ENCODE measurements around the gene TOLLIP. TPM values are rescaled to one million over a fixed set of nuclear protein-coding genes. Genes with fewer than 3 reads are reported as not detected.
A peak's percentile ranks its signal among the peaks of the same experiment; 100 is the strongest.

TOLLIP gene
- total RNA-seq, 1 experiment from 2014 or later: 53.4 TPM

GRCh38 chr11:1304380-1304779, 5.1 kb downstream of the TOLLIP start:
- Mint-ChIP-seq H3K4me3 (ENCODE audit: low read depth, unreplicated experiment) (peak overlapping the region; percentile 56), H3K9me3 (ENCODE audit: low read depth, unreplicated experiment) (no peaks in the 10 kb centered on the region), H3K27me3 (ENCODE audit: unreplicated experiment) (no peaks in the 10 kb centered on the region), H3K4me1 (ENCODE audit: low read depth, unreplicated experiment) (peaks cover 33% of the 10 kb centered on the region), H3K36me3 (ENCODE audit: insufficient read depth, unreplicated experiment) (peaks cover 40% of the 10 kb centered on the region), H3K27ac (ENCODE audit: unreplicated experiment) (peak overlapping the region; percentile 47)
- BruUV-seq (replicated peaks): no TSS peak
- CTCF ChIA-PET: no interaction called here
- TF ChIP-seq, protein P1, sequence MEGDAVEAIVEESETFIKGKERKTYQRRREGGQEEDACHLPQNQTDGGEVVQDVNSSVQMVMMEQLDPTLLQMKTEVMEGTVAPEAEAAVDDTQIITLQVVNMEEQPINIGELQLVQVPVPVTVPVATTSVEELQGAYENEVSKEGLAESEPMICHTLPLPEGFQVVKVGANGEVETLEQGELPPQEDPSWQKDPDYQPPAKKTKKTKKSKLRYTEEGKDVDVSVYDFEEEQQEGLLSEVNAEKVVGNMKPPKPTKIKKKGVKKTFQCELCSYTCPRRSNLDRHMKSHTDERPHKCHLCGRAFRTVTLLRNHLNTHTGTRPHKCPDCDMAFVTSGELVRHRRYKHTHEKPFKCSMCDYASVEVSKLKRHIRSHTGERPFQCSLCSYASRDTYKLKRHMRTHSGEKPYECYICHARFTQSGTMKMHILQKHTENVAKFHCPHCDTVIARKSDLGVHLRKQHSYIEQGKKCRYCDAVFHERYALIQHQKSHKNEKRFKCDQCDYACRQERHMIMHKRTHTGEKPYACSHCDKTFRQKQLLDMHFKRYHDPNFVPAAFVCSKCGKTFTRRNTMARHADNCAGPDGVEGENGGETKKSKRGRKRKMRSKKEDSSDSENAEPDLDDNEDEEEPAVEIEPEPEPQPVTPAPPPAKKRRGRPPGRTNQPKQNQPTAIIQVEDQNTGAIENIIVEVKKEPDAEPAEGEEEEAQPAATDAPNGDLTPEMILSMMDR (IDR thresholded peaks at IDR 0.05; ENCODE audit: unreplicated experiment): no peak
- intact Hi-C loops (cut with micrococcal nuclease; ENCODE audit: unreplicated experiment): loop anchor here (10.0 kb wide), 1 partner anchor 210 kb away; no protein-coding TSS in a partner anchor
- DNase-seq: peak; percentile 53

DNA sequence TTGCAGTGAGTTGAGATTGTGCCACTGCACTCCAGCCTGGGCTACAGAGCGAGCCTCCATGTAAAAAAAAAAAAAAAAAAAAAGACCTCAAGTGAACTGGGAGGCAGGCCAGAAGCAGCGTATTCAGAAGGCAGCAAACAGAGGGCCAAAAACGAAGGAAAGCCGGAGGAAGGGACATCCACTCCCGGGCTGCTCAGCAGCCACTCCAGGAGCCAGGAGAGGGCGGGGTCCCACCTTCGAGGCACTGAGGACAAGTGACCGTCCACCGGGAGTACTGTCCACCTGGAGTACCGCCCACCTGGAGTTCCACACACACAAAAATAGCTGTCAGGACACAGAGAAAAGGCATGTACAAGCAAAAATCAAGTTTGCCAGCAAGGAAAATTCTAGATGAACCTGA, 5.5 kb downstream of the TOLLIP start:
- no peaks in the 10 kb centered on the region for H3K27me3 Mint-ChIP-seq (ENCODE audit: unreplicated experiment)
- H3K36me3 Mint-ChIP-seq (ENCODE audit: insufficient read depth, unreplicated experiment): peaks cover 40% of the 10 kb centered on the region
- TF ChIP-seq, protein P1 (IDR thresholded peaks at IDR 0.05; ENCODE audit: unreplicated experiment): no peak
- peak overlapping the region; percentile 72 for H3K27ac Mint-ChIP-seq (ENCODE audit: unreplicated experiment)
- intact Hi-C loops (cut with micrococcal nuclease; ENCODE audit: unreplicated experiment): loop anchor here (10.0 kb wide), 1 partner anchor 211 kb away; no protein-coding TSS in a partner anchor
- CTCF ChIA-PET: interaction anchor here (0.7 kb wide), 2 partner anchors 73 to 231 kb away, joined by 6 to 11 read pairs; no protein-coding TSS in a partner anchor
- no TSS peak for BruUV-seq (replicated peaks)
- no peaks in the 10 kb centered on the region for H3K9me3 Mint-ChIP-seq (ENCODE audit: low read depth, unreplicated experiment)
- peak overlapping the region; percentile 56 for H3K4me3 Mint-ChIP-seq (ENCODE audit: low read depth, unreplicated experiment)
- peaks cover 37% of the 10 kb centered on the region for H3K4me1 Mint-ChIP-seq (ENCODE audit: low read depth, unreplicated experiment)
- no peak for DNase-seq

DNA sequence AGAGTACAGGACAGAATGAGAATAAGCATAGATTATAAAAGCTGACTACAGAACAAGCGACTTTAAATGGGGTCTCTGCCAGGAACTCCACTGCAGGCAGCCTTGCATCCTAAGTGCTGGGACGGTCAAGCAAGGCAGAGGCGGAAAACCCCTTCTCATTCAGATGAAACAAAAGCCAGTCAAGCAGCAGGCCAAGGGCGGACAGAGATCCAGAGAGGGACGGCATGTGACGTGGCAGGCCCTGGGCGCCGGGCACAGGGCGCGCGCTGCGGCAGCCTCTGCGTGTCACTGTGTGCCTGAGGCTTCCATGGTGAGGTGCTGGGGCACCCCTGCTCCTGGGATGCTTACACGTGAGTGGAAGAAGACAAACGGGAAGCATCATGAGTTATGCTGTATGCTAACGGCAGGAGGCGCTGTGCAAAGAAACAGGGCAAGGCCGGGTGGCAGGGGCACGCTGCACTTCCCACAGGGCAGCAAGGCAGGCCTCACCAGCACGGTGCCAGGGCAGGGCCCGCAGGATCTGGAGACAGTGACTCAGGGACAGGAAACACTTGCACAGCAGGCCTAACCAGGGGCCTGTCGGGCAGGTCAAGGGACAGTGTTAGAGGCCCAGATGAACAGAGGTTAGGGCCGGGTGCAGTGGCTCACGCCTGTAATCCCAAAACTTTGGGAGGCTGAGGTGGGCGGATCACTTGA, 6.2 kb downstream of the TOLLIP start:
- Mint-ChIP-seq H3K9me3 (ENCODE audit: low read depth, unreplicated experiment) (no peaks in the 10 kb centered on the region), H3K27me3 (ENCODE audit: unreplicated experiment) (no peaks in the 10 kb centered on the region), H3K4me3 (ENCODE audit: low read depth, unreplicated experiment) (peak overlapping the region; percentile 56), H3K27ac (ENCODE audit: unreplicated experiment) (peak overlapping the region; percentile 72), H3K4me1 (ENCODE audit: low read depth, unreplicated experiment) (peaks cover 40% of the 10 kb centered on the region), H3K36me3 (ENCODE audit: insufficient read depth, unreplicated experiment) (peaks cover 34% of the 10 kb centered on the region)
- DNase-seq: peak; percentile 82
- no TSS peak for BruUV-seq (replicated peaks)
- CTCF ChIA-PET: interaction anchor here (0.7 kb wide), 2 partner anchors 72 to 230 kb away, joined by 6 to 11 read pairs; no protein-coding TSS in a partner anchor
- intact Hi-C loops (cut with micrococcal nuclease; ENCODE audit: unreplicated experiment): loop anchor here (10.0 kb wide), 1 partner anchor 212 kb away; no protein-coding TSS in a partner anchor
- TF ChIP-seq, protein P1 (IDR thresholded peaks at IDR 0.05; ENCODE audit: unreplicated experiment): peak; percentile 80

GRCh38 chr11:1302461-1303125, 6.8 kb downstream of the TOLLIP start:
- H3K27me3 Mint-ChIP-seq (ENCODE audit: unreplicated experiment): no peaks in the 10 kb centered on the region
- no TSS peak for BruUV-seq (replicated peaks)
- no peak overlapping the region for H3K4me3 Mint-ChIP-seq (ENCODE audit: low read depth, unreplicated experiment)
- peaks cover 34% of the 10 kb centered on the region for H3K36me3 Mint-ChIP-seq (ENCODE audit: insufficient read depth, unreplicated experiment)
- intact Hi-C loops (cut with micrococcal nuclease; ENCODE audit: unreplicated experiment): loop anchor here (10.0 kb wide), 1 partner anchor 212 kb away; no protein-coding TSS in a partner anchor
- CTCF ChIA-PET: no interaction called here
- H3K27ac Mint-ChIP-seq (ENCODE audit: unreplicated experiment): peak overlapping the region; percentile 72
- TF ChIP-seq, protein P1 (IDR thresholded peaks at IDR 0.05; ENCODE audit: unreplicated experiment): no peak
- DNase-seq: no peak
- no peaks in the 10 kb centered on the region for H3K9me3 Mint-ChIP-seq (ENCODE audit: low read depth, unreplicated experiment)
- peaks cover 40% of the 10 kb centered on the region for H3K4me1 Mint-ChIP-seq (ENCODE audit: low read depth, unreplicated experiment)
